Uterus (tissue), 4 donors: Measurements from ENCODE around the gene SLC30A3. TPM values are rescaled to one million over a fixed set of nuclear protein-coding genes. Genes with fewer than 3 reads are reported as not detected.
"Not testable (repeated sequence)": the region's sequence is repeated elsewhere in the genome, so short reads cannot be mapped to it uniquely, and the experiment has no call there.

Experiments
- DNase-seq, 2 donors: peaks; one replicate each; pipeline ENCODE4 v3.0.0-alpha.2; 2019 to 2020
- H3K27ac ChIP-seq, 2 donors: fragments of 200-600 bp; sonication (generic); 1 replicate in 1 of 2; 2 replicates in 1 of 2; pipeline ENCODE4 v1.5.1; 2016 to 2018
- H3K27me3 ChIP-seq, 2 donors: fragments of 200-600 bp; sonication (generic); one replicate each; pipeline ENCODE4 v1.5.1; 2018 to 2019; ENCODE audit warnings: control low read depth in 1 of 2
- H3K36me3 ChIP-seq, 2 donors: fragments of 200-600 bp; sonication (generic); one replicate each; pipeline ENCODE4 v1.5.1; 2019; ENCODE audit warnings: control low read depth in 1 of 2
- H3K4me1 ChIP-seq, 2 donors: fragments of 200-600 bp; sonication (generic); one replicate each; pipeline ENCODE4 v1.5.1; 2018 to 2019; ENCODE audit warnings: control low read depth in 1 of 2
- H3K4me3 ChIP-seq, 2 donors: fragments of 200-600 bp; sonication (generic); 1 replicate in 1 of 2; 2 replicates in 1 of 2; pipeline ENCODE4 v1.5.1; 2018 to 2019; ENCODE audit warnings: mild to moderate bottlenecking in 1 of 2
- H3K9me3 ChIP-seq, 2 donors: fragments of 200-600 bp; sonication (generic); one replicate each; pipeline ENCODE4 v1.5.1; 2019; ENCODE audit warnings: control low read depth in 1 of 2
- POLR2A ChIP-seq, 2 donors: fragments of 450-650 bp; IDR thresholded peaks; one replicate each; pipeline ENCODE4 v1.6.1; 2016; ENCODE audit warnings: antibody characterized with exemption in 2 of 2, mild to moderate bottlenecking in 1 of 2, moderate library complexity in 1 of 2
- intact Hi-C: fragments of 100-400 bp; cut with DNase I; formaldehyde crosslinking; loops from one replicate; pipeline ENCODE4 v1.15.1; 2023; ENCODE audit warnings: low total_unique reads
- total RNA-seq, 4 donors: library from RNA; depleted of rRNA in 3 of 4; stranded (reverse); fragments of >200 nt in 3 of 4; gene quantifications; one replicate each; pipeline versions ENCODE4 v1.1.0 to v1.2.4, GENCODE V29; 2014 to 2023
- TF ChIP-seq, protein P1 (sequence below), 4 experiments: fragments of 200-600 bp in 2 of 4; fragments of 450-650 bp in 2 of 4; sonication (generic) in 2 of 4; IDR thresholded peaks; one replicate each; pipeline ENCODE4 v1.5.1; 2016 to 2019; ENCODE audit warnings: antibody characterized with exemption in 4 of 4, mild to moderate bottlenecking in 2 of 4, moderate library complexity in 1 of 4
- donor health status: DM: yes; HTN: yes; CAD: no.

The SLC30A3 gene
- total RNA-seq, 4 donors from 2014 or later = 0.35 to 2.1 (median 0.88) TPM; not detected in 1

DNA sequence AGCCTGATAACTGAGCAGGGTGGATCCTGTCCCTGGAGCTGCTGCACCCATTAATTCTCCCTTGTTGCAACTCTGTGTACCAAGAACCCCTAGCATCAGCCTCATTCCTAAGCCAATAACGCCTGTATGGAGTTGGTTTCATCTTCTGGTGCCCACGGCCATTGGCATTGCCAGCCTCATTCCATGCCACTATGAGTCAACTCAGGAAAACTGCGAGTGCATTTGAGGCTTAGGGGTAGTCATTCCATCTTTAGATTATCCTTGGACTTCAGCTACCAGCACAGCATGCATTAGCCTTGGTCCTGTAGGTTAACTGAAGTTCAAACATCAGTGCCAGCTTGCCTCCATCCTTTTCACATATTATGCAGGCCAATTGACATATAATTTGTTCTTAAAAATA, 18.0 kb upstream of the SLC30A3 start:
- H3K36me3 ChIP-seq = no peaks in the 10 kb centered on the region
- no peaks in the 10 kb centered on the region for H3K4me1 ChIP-seq
- no peaks in the 10 kb centered on the region for H3K27me3 ChIP-seq
- DNase-seq = no peak
- intact Hi-C loops = loop anchor here (10.0 kb wide), 1 partner anchor 176 kb away; no protein-coding TSS in a partner anchor
- TF ChIP-seq, protein P1, sequence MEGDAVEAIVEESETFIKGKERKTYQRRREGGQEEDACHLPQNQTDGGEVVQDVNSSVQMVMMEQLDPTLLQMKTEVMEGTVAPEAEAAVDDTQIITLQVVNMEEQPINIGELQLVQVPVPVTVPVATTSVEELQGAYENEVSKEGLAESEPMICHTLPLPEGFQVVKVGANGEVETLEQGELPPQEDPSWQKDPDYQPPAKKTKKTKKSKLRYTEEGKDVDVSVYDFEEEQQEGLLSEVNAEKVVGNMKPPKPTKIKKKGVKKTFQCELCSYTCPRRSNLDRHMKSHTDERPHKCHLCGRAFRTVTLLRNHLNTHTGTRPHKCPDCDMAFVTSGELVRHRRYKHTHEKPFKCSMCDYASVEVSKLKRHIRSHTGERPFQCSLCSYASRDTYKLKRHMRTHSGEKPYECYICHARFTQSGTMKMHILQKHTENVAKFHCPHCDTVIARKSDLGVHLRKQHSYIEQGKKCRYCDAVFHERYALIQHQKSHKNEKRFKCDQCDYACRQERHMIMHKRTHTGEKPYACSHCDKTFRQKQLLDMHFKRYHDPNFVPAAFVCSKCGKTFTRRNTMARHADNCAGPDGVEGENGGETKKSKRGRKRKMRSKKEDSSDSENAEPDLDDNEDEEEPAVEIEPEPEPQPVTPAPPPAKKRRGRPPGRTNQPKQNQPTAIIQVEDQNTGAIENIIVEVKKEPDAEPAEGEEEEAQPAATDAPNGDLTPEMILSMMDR (IDR thresholded peaks at IDR 0.05) = no peak
- TF ChIP-seq POLR2A (IDR thresholded peaks at IDR 0.05) = no peak
- no peak overlapping the region for H3K4me3 ChIP-seq
- H3K9me3 ChIP-seq = no peaks in the 10 kb centered on the region
- H3K27ac ChIP-seq = no peak overlapping the region

DNA sequence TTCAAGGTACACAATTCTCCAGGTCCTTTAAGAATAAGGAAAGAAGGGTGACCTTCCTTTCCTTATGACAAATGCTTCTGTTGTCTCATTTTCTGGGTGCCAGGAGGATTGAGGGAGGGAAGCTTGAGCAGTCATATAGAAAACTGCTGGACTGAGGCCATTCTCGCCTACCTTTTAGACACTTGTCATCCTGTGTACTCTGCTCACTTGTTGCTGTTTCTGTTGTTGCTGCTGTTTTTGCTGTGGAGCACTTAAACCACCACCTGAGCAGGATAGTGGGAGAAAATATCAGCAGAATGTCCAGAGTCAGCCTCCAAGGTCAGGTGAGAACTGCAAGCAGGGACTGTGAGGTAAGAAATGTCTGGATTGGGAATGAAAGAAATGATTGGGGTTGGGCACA, 15.2 kb upstream of the SLC30A3 start:
- no peak overlapping the region for H3K4me3 ChIP-seq
- H3K9me3 ChIP-seq = no peaks in the 10 kb centered on the region
- TF ChIP-seq, protein P1 (IDR thresholded peaks at IDR 0.05) = no peak
- TF ChIP-seq POLR2A (IDR thresholded peaks at IDR 0.05) = no peak
- no peaks in the 10 kb centered on the region for H3K4me1 ChIP-seq
- H3K36me3 ChIP-seq = no peaks in the 10 kb centered on the region
- no peak overlapping the region for H3K27ac ChIP-seq
- DNase-seq = no peak
- H3K27me3 ChIP-seq = no peaks in the 10 kb centered on the region
- intact Hi-C loops = no loop called here

DNA sequence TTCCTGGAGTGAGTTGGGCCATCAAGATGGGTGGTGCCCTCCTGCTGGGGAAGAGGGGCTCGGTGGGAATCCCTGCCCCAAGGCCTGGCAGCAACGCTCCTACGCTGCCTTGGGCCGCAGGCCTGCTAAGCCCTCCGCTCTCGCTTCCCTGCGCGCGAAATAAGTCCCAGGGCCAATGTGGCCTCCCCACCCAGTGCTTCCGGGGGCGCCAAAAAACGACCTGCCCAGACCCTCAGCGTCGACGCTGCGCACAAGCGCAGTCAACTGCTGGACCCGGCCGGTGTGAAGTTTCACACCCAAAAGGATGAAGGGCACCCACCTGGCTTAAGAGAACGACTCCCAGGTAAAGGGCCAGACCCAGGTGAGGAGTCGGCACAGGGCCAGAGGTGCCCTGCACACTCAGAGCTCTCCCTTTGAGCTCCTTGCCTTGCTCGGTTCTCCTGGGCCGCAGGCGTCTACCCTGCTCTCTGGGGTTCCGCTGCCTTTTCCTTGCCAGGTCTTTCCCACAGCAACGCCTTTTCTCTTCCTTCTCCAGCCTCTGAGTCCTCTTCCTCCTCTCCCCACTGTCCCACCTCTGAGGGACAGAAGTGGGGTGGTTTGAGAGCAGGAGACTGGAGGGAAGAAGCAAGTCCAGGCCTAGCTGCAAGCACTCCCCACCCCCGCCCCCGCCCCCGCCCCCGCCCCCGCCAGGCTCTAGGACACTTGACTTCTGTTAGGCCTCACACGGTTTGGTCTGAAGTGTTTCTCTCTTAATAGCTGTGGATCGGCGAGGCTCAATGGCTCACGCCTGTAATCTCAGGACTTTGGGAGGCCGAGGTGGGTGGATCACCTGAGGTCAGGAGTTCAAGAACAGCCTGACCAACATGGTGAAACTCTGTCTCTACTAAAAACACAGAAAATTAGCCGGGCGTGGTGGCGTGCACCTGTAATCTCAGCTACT, 12.6 kb upstream of the SLC30A3 start, which contains the start of gene DNAJC5G:
Gene DNAJC5G (plus strand): TSS at position 223 of the 940 bp plus-strand sequence. CDS start 1,296 bp downstream, outside the sequence.
- no peak for DNase-seq
- no peaks in the 10 kb centered on the region for H3K9me3 ChIP-seq
- TF ChIP-seq, protein P1 (IDR thresholded peaks at IDR 0.05) = no peak
- TF ChIP-seq POLR2A (IDR thresholded peaks at IDR 0.05) = no peak
- H3K36me3 ChIP-seq = no peaks in the 10 kb centered on the region
- H3K27ac ChIP-seq = no peak within 1 kb of the TSS
- intact Hi-C loops = no loop called here
- H3K27me3 ChIP-seq = no peaks in the 10 kb centered on the region
- H3K4me3 ChIP-seq = no peak within 1 kb of the TSS
- H3K4me1 ChIP-seq = no peaks in the 10 kb centered on the region

DNA sequence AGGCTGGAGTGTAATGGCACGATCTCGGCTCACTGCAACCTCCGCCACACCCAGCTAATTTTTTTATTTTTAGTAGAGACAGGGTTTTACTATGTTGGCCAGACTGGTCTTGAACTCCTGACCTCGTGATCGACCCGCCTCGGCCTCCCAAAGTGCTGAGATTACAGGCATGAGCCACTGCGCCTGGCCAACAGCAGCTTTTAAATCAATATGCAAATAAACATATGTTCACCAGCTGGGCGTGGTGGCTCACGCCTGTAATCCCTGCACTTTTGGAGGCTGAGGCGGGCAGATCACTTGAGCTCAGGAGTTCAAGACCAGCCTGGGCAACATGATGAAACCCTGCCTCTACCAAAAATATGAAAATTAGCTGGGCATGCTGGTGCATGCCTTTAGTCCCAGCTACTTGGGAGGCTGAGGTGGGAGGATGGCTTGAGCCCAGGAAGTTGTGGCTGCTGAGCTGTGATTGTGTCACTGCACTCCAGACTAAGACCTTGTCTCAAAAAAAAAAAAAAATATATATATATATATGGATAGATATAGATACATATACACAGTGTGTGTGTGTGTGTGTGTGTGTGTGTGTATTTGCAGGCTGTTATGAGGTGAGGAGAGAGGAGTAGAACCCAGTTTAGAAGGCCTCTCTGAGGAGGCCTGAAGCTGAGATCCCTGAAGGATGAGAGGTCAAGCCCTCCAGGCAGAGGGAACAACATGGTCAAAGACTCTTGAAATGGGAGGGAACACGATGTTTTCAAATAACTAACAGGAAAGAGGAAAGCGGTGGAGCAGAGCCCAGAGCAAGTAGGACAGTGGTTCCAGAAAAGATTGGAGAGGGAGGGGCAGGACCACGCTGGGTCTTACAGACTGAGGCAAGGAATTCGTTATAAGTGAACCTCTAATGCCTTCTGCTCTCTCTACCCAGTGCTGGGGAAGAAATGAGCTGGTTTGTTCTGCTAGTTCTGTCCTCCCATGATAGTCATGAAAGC, 10.0 kb upstream of the SLC30A3 start:
- H3K9me3 ChIP-seq, intact Hi-C loops, DNase-seq, H3K4me3 ChIP-seq, H3K27me3 ChIP-seq, H3K36me3 ChIP-seq, H3K4me1 ChIP-seq, H3K27ac ChIP-seq: not testable (repeated sequence)

DNA sequence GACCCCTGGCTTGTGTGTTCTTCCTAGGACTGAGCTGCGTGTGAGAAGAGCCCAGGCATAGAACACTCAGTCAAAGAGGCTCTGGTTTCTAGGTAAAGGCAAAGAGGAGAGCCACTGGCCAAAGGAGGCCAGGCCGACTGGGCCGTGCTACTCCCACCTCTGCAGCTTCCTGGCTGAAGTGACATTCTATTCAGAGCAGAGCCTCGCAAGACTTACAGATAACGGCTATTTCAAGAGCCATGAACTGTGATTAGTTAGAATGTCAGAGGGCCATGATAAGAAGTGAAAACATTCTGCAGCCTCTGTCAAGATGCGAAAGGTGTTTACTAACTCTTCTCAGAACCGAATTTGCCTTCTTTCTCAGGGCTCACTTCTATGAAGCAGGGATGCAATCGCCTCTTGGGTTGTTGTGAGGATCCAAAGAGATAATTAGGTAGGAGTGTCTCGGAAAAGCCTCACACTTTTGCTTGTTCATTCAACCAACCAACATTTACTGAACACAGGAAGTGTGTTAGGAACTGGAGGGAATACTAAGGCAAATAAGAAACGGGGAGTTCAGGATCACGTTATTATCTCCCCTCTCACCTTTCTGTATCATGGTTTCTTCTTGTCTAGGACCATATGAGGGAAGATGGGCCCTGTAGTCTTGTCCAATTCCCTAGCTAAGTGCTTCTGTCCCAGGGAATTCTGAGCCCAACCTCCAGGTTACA, 8.9 kb upstream of the SLC30A3 start:
- no peak overlapping the region for H3K4me3 ChIP-seq
- no peaks in the 10 kb centered on the region for H3K27me3 ChIP-seq
- H3K27ac ChIP-seq = no peak overlapping the region
- DNase-seq = no peak
- TF ChIP-seq, protein P1 (IDR thresholded peaks at IDR 0.05) = no peak
- TF ChIP-seq POLR2A (IDR thresholded peaks at IDR 0.05) = no peak
- H3K4me1 ChIP-seq = no peaks in the 10 kb centered on the region
- intact Hi-C loops = no loop called here
- H3K9me3 ChIP-seq = no peaks in the 10 kb centered on the region
- H3K36me3 ChIP-seq = no peaks in the 10 kb centered on the region
